HG03354 (cell line): ENCODE measurements around the gene SETDB2.

Experiments used
- ATAC-seq: cut with Tn5 transposase; IDR thresholded peaks from one replicate; pipeline ENCODE4 v1.9.1; 2021; ENCODE audit warnings: mild to moderate bottlenecking; ENCODE audit not compliant: unreplicated experiment, poor library complexity, severe bottlenecking

SETDB2 gene

GRCh38 chr13:49424011-49424560 is 20.0 kb upstream of the SETDB2 start:
- no peak for ATAC-seq

- ATAC-seq: no peak
These were observed 15.9 kb upstream of the SETDB2 start for GRCh38 chr13:49428041-49428763.

- no peak for ATAC-seq
These were observed 15.0 kb upstream of the SETDB2 start for GRCh38 chr13:49429121-49429520.

GRCh38 chr13:49435992-49436391 is 8.1 kb upstream of the SETDB2 start:
- ATAC-seq: no peak

GRCh38 chr13:49436890-49437289 is 7.2 kb upstream of the SETDB2 start:
- ATAC-seq: no peak

GRCh38 chr13:49437705-49438104 is 6.4 kb upstream of the SETDB2 start:
- no peak for ATAC-seq

GRCh38 chr13:49439609-49440008 is 4.5 kb upstream of the SETDB2 start:
- ATAC-seq: no peak

- no peak for ATAC-seq
These were observed 2.8 kb upstream of the SETDB2 start for GRCh38 chr13:49441312-49441711.

- no peak for ATAC-seq
These were observed 2.2 kb upstream of the SETDB2 start for GRCh38 chr13:49441846-49442245.

- no peak for ATAC-seq
These were observed 744 bp upstream of the SETDB2 start for GRCh38 chr13:49443357-49443703.

- ATAC-seq: peak; percentile 13
These were observed 686 bp downstream of the SETDB2 start for GRCh38 chr13:49444524-49445395.

GRCh38 chr13:49446473-49446872 is 2.4 kb downstream of the SETDB2 start:
- no peak for ATAC-seq

- no peak for ATAC-seq
These were observed 4.7 kb downstream of the SETDB2 start for GRCh38 chr13:49448753-49449152.

- no peak for ATAC-seq
These were observed 6.2 kb downstream of the SETDB2 start for GRCh38 chr13:49450105-49450819.

- no peak for ATAC-seq
These were observed 8.8 kb downstream of the SETDB2 start for GRCh38 chr13:49452725-49453457.

- no peak for ATAC-seq
These were observed 9.4 kb downstream of the SETDB2 start for GRCh38 chr13:49453465-49453864.

- ATAC-seq: peak; percentile 96
These were observed 10.4 kb downstream of the SETDB2 start for GRCh38 chr13:49454388-49455006.

- ATAC-seq: peak; percentile 45
These were observed 10.9 kb downstream of the SETDB2 start for GRCh38 chr13:49455007-49455398.

- no peak for ATAC-seq
These were observed 12.1 kb downstream of the SETDB2 start for GRCh38 chr13:49456156-49456555.
